Natural killer cell (primary cell): ENCODE measurements around the gene PARD3B. TPM values are rescaled to one million over a fixed set of nuclear protein-coding genes. Genes with fewer than 3 reads are reported as not detected.

ENCODE experiments used
- ATAC-seq, 3 donors: fragments of 150-1000 bp in 2 of 3; fragments of 200-7000 bp in 1 of 3; cut with Tn5 transposase; 1 replicate in 1 of 3; 2 replicates in 2 of 3; pipeline ENCODE4 v1.10.0; 2021; ENCODE audit warnings: mild to moderate bottlenecking in 2 of 3, moderate library complexity in 2 of 3
- DNase-seq, 2 donors: peaks; one replicate each; pipeline versions ENCODE4 v3.0.0 to v3.0.0-alpha.2; 2013 to 2021; ENCODE audit warnings: mixed read lengths in 1 of 2
- H3K27ac ChIP-seq: one replicate; pipeline ENCODE4 v1.5.1; 2013; ENCODE audit warnings: mild to moderate bottlenecking, low read length
- H3K27me3 ChIP-seq: one replicate; pipeline ENCODE4 v1.6.1; 2013; ENCODE audit warnings: low read length; ENCODE audit not compliant: control insufficient read depth, insufficient read depth
- H3K36me3 ChIP-seq: one replicate; pipeline ENCODE4 v1.6.1; 2013; ENCODE audit warnings: low read length; ENCODE audit not compliant: control insufficient read depth, insufficient read depth
- H3K4me1 ChIP-seq: one replicate; pipeline ENCODE4 v1.6.1; 2013; ENCODE audit warnings: low read length; ENCODE audit not compliant: control insufficient read depth, insufficient read depth
- H3K4me3 ChIP-seq: one replicate; pipeline ENCODE4 v1.5.1; 2013; ENCODE audit warnings: low read length
- H3K9me3 ChIP-seq: one replicate; pipeline ENCODE4 v1.6.1; 2013; ENCODE audit warnings: low read length; ENCODE audit not compliant: control insufficient read depth, insufficient read depth
- H3K27ac Mint-ChIP-seq, 2 donors: one replicate each; pipeline ENCODE4 v1.8.0; 2022; ENCODE audit warnings: mild to moderate bottlenecking in 2 of 2, mixed read lengths in 2 of 2, moderate library complexity in 1 of 2
- H3K27me3 Mint-ChIP-seq, 2 donors: one replicate each; pipeline ENCODE4 v1.8.0; 2022; ENCODE audit warnings: low read depth in 2 of 2, mixed read lengths in 2 of 2
- H3K36me3 Mint-ChIP-seq: one replicate; pipeline ENCODE4 v1.8.0; 2022; ENCODE audit warnings: mixed read lengths
- H3K4me1 Mint-ChIP-seq, 2 donors: one replicate each; pipeline ENCODE4 v1.8.0; 2022; ENCODE audit warnings: mixed read lengths in 2 of 2
- H3K4me3 Mint-ChIP-seq: one replicate; pipeline ENCODE4 v1.8.0; 2022; ENCODE audit warnings: mild to moderate bottlenecking, moderate library complexity, mixed read lengths
- H3K9me3 Mint-ChIP-seq, 2 donors: one replicate each; pipeline ENCODE4 v1.8.0; 2022; ENCODE audit warnings: mixed read lengths in 2 of 2
- WGBS: methylation state at CpG from one replicate; pipeline ENCODE4 v1.1.7; 2013; ENCODE audit warnings: missing lambda C conversion rate; ENCODE audit not compliant: insufficient coverage; 5-methylcytosine and 5-hydroxymethylcytosine counted together
- intact Hi-C: fragments of 100-400 bp; cut with micrococcal nuclease; formaldehyde crosslinking; loops from one replicate; pipeline ENCODE4 v1.14.2; 2022
- total RNA-seq, 4 donors: library from RNA; stranded (reverse); fragments of 120-200 nt in 1 of 4; gene quantifications; one replicate each; pipeline versions ENCODE4 v1.2.3 to v1.2.4, GENCODE V29; 2013 to 2022
- TF ChIP-seq, protein P1 (sequence below): fragments of 200-600 bp; IDR thresholded peaks from one replicate; pipeline ENCODE4 v1.8.0; 2022; ENCODE audit warnings: antibody characterized with exemption

The PARD3B gene
- total RNA-seq, 3 donors from 2014 or later (not counting 1 experiment from before 2014, with no cell fraction given) = 0.13 to 0.45 TPM; not detected in 1

DNA sequence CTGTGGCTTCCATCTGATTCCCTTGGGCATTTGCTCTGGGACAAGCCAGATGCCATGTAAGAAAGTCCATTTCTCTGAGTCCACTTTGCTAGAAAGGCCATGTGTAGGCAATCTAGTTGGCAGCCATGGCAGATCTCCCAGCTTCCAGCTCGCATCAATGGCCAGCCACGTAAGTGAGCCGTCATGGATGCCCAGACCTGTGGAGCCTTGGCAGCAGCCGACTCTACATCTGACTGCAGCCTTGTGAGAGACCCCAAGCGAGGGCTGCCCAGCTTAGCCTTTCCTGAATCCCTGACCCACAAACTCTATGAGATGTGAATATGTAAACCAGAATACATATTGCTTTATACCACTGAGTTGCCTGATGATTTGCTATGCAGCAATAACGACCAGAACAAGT lies 533.5 kb downstream of the PARD3B start:
- DNase-seq (no peak), ATAC-seq (no peak)
- TF ChIP-seq, protein P1, sequence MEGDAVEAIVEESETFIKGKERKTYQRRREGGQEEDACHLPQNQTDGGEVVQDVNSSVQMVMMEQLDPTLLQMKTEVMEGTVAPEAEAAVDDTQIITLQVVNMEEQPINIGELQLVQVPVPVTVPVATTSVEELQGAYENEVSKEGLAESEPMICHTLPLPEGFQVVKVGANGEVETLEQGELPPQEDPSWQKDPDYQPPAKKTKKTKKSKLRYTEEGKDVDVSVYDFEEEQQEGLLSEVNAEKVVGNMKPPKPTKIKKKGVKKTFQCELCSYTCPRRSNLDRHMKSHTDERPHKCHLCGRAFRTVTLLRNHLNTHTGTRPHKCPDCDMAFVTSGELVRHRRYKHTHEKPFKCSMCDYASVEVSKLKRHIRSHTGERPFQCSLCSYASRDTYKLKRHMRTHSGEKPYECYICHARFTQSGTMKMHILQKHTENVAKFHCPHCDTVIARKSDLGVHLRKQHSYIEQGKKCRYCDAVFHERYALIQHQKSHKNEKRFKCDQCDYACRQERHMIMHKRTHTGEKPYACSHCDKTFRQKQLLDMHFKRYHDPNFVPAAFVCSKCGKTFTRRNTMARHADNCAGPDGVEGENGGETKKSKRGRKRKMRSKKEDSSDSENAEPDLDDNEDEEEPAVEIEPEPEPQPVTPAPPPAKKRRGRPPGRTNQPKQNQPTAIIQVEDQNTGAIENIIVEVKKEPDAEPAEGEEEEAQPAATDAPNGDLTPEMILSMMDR = no peak
- H3K36me3 Mint-ChIP-seq = no peaks in the 10 kb centered on the region
- Histone ChIP-seq H3K4me3 (no peak overlapping the region), H3K4me1 (no peaks in the 10 kb centered on the region), H3K27me3 (no peaks in the 10 kb centered on the region), H3K27ac (no peak overlapping the region), H3K9me3 (no peaks in the 10 kb centered on the region), H3K36me3 (no peaks in the 10 kb centered on the region)
- intact Hi-C loops = no loop called here
- H3K4me1 Mint-ChIP-seq = no peaks in the 10 kb centered on the region
- no peak overlapping the region for H3K4me3 Mint-ChIP-seq
- H3K27ac Mint-ChIP-seq = no peak overlapping the region
- no peaks in the 10 kb centered on the region for H3K27me3 Mint-ChIP-seq
- WGBS = 74% methylated on average over 5 of the region's 6 CpGs
- H3K9me3 Mint-ChIP-seq = no peaks in the 10 kb centered on the region

DNA sequence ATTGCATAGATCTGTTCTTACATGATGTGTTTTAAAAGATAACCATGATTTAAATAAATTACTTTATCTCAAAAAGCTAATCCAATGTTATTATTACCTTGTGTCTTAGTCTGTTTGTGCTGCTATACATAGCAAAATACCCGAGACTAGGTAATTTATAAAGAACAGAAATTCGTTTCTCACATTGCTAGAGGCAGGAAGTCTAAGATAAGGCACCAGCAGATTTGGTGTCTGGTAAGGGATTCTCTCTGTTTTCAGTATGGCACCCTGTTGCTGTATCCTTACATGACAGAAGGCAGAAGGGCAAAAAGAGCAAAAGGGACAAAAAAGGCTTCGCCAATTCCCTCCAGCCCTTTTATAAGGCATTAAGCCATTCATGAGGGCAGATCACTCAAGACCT lies 533.9 kb downstream of the PARD3B start:
- Histone ChIP-seq H3K27ac (no peak overlapping the region), H3K27me3 (no peaks in the 10 kb centered on the region), H3K4me1 (no peaks in the 10 kb centered on the region), H3K9me3 (no peaks in the 10 kb centered on the region), H3K36me3 (no peaks in the 10 kb centered on the region), H3K4me3 (no peak overlapping the region)
- DNase-seq (peak in 1 of 2 donors; percentile 6), ATAC-seq (no peak)
- Mint-ChIP-seq H3K27ac (no peak overlapping the region), H3K9me3 (no peaks in the 10 kb centered on the region), H3K36me3 (no peaks in the 10 kb centered on the region), H3K4me1 (no peaks in the 10 kb centered on the region), H3K27me3 (no peaks in the 10 kb centered on the region), H3K4me3 (no peak overlapping the region)
- TF ChIP-seq, protein P1 = no peak
- intact Hi-C loops = no loop called here
- WGBS = 75% methylated on average over 3 of the region's 3 CpGs

DNA sequence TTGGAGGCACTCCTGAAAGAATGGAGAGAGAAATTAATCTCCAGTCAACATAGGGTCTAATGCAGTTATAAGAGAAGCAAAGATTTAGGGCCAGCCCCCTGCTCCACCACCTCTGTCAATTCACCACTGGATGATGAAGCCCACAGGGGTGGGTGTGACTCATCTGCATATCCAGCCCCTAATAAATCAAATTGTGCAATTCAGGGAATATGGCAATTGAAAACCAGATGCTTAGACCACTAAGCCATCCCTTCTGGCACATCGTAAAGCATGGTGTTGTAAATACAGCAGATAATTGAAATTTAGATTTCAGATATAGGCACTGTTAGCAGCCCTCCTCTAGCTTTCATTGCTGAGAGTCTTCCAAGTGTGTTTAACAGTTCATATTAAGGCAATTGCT lies 541.4 kb downstream of the PARD3B start:
- Histone ChIP-seq H3K4me1 (no peaks in the 10 kb centered on the region), H3K27me3 (no peaks in the 10 kb centered on the region), H3K9me3 (no peaks in the 10 kb centered on the region), H3K27ac (no peak overlapping the region), H3K36me3 (no peaks in the 10 kb centered on the region), H3K4me3 (no peak overlapping the region)
- Mint-ChIP-seq H3K27ac (no peak overlapping the region), H3K9me3 (no peaks in the 10 kb centered on the region), H3K4me3 (no peak overlapping the region), H3K4me1 (no peaks in the 10 kb centered on the region), H3K27me3 (no peaks in the 10 kb centered on the region), H3K36me3 (no peaks in the 10 kb centered on the region)
- ATAC-seq (no peak), DNase-seq (no peak)
- TF ChIP-seq, protein P1 = no peak
- WGBS = 90% methylated on average over 1 of the region's 1 CpG
- intact Hi-C loops = no loop called here

DNA sequence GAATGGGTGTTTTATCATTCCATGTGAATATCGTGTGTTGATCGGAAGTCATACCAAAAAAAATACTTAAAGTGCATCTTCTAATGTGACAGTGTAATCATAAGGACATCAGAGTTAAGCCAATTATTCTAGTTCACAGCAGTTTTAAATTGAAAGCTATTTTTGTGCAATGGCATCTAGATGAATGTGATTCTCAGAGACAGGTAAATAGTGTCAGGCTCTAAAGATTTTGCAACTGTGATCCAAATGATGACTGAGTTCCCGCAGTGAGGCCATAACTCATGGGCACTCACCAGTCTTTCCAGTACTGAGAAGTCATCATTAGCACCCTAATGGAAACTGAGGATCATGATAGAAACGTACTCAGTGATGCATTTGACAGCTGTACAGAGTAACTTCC lies 542.6 kb downstream of the PARD3B start:
- intact Hi-C loops = no loop called here
- Mint-ChIP-seq H3K9me3 (no peaks in the 10 kb centered on the region), H3K27me3 (no peaks in the 10 kb centered on the region), H3K27ac (no peak overlapping the region), H3K36me3 (no peaks in the 10 kb centered on the region), H3K4me3 (no peak overlapping the region), H3K4me1 (no peaks in the 10 kb centered on the region)
- no peaks in the 10 kb centered on the region for H3K27me3 ChIP-seq
- no peaks in the 10 kb centered on the region for H3K4me1 ChIP-seq
- DNase-seq (no peak), ATAC-seq (no peak)
- H3K4me3 ChIP-seq = no peak overlapping the region
- no peaks in the 10 kb centered on the region for H3K36me3 ChIP-seq
- TF ChIP-seq, protein P1 = no peak
- WGBS = 78% methylated on average over 2 of the region's 4 CpGs
- no peak overlapping the region for H3K27ac ChIP-seq
- H3K9me3 ChIP-seq = no peaks in the 10 kb centered on the region
